T follicular helper cell (primary cell): ENCODE measurements around the gene RMRP.
"Not testable (repeated sequence)": the region's sequence is repeated elsewhere in the genome, so short reads cannot be mapped to it uniquely, and the experiment has no call there.

ENCODE experiments used
- DNase-seq: peaks from one replicate; pipeline ENCODE4 v3.0.0-alpha.2; 2020; ENCODE audit warnings: low read depth

The RMRP gene

DNA sequence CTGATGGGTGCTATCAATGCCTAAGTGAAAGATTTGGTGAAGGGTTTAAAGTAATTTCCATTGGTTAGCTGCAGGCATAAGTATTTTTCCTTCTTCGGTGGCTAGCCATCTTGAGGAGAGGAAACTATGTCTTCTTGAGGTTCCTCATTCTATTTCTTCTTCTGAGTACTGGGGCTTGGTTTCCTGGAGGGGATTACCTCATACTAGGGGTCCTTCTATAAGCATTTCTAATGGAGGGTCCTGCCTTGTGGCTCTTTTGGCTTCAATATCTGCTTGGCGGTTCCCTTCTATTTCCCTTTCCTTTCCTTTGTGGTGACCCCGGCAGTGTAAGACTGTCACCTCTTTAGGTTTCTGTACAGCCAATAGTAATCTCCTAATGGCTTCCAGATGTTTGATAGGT is 16.3 kb downstream of the RMRP start:
- DNase-seq: not testable (repeated sequence)

DNA sequence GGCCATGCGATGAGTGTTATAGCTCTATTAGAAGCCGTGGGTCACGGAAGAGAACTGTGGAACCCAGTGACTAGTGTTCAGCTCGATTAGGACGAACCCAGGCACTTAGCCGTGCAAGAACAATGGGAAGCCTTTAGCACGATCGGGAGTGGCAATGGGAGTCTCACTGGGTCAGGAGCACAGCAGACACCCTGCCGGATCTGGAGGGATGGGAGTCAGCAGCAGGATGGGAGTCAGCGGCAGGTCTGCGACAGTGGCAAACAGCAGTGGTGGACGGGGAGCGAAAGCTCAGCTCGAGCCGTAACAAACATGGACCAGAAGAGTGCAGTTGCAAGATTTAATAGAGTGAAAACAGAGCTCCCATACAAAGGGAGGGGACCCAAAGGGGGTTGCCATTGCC is 17.4 kb downstream of the RMRP start:
- not testable (repeated sequence) for DNase-seq

DNA sequence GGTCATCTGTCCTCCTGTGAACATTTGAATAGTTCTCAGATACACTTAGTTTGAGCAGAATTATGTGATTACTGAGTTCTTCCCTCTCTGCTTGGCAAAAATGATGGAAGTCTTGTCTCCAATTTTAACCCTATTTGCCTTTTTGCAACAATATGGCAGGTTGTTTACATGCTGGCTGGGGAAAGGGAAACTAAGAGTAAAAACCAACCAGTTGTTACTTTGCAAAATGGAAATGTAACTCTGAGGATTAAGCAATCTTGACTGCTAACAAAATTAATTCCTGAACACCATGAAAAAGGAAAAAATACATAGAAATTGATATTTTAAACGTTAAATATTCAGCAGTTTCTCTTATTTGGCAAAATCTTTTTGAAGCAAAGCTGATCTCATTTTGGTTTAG is 18.2 kb downstream of the RMRP start:
- no peak for DNase-seq

DNA sequence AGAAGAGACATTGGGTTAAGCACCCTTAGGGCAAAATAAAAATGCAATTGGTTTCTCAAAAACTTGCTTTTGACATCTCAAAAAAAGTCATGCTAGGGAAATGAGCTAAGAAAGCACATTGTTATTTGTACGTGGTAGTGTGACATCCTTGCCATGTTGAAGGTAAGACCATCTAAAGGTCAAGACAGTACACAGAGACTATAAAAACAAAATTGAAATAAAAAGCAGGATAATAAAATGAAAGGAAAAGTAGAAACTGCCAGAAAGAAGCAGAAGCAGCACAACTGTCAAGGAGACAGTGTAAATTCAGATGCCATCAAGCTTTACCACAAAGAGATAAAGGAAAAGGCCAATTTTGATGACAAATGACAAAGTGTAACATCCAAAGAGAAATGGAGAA is 18.6 kb downstream of the RMRP start:
- not testable (repeated sequence) for DNase-seq

DNA sequence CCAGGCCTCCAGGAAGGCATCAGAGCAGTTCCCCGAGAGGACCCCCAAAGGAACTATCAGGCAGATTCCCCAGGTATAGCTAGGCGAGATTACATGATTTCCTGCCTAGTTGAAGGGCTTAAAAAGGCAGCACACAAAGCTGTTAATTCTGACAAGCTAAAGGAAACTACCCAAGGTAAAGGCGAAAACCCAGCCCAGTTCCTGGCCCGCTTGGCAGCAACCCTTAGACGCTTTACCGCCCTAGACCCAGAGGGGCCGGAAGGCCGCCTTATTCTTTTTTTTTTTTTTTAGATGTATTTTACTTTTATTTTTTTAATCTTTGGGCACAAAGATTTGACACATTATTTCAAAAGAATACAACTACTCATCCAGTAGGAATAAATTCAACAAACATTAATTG is 19.1 kb downstream of the RMRP start:
- not testable (repeated sequence) for DNase-seq

DNA sequence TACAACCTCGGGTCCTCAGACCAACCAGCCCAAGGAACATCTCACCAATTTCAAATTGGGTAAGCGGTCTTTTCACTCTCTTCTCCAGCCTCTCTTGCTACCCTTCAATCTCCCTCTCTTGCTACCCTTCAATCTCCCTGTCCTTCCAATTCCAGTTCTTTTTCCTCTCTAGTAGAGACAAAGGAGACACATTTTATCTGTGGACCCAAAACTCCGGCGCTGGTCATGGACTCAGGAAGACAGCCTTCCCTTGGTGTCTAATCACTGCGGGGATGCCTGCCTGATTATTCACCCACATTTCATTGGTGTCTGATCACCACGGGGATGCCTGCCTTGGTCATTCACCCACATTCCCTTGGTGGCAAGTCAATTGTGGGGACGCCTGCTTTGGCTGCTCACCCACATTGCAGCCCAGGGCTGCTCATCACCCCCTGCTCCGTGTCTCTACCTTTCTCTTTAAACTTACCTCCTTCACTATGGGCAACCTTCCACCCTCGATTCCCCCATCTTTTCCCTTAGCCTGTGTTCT is 20.3 kb downstream of the RMRP start:
- DNase-seq: not testable (repeated sequence)

DNA sequence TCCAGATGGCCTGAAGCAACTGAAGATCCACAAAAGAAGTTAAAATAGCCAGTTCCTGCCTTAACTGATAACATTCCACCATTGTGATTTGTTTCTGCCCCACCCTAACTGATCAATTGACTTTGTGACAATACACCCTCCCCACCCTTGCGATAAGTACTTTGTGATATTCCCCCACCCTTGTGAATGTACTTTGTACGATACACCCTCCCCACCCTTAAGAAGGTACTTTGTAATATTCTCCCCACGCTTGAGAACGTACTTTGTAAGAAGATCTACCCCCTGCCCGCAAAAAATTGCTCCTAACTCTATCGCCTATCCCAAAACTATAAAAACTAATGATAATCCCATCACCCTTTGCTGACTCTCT is 21.0 kb downstream of the RMRP start:
- not testable (repeated sequence) for DNase-seq

DNA sequence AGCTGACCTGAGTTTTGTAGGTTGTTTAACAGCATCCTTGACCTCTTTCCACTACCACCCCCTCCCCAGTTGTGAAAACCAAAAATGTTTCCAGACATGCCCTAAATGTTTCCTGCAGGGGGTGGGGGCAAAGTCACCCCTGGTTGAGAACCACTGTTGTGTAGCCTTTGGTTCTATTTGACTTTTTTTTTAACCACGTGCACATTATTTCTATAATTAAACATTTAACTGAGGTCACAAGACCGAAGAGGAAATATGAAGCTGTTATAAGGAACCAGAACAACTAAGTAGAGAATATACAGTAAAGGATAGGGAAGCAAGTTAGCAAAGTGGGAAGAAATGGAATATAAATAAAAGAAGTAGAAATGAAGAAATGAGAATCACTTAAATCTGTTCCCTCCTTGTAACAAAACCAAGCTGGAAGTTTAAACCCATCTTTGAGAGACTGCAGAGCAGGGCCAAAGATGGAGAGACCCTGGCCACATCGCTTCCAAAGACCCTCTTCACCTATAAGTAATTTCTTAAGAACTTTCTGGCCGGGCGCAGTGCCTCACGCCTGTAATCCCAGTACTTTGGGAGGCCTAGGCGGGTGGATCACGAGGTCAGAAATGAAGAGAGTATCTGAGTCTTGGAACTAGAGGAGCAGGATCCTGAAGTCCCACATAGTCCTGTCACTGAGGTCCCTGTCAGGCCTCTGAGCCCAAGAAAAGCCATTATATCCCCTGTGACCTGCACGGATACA is 21.5 kb downstream of the RMRP start:
- no peak for DNase-seq

DNA sequence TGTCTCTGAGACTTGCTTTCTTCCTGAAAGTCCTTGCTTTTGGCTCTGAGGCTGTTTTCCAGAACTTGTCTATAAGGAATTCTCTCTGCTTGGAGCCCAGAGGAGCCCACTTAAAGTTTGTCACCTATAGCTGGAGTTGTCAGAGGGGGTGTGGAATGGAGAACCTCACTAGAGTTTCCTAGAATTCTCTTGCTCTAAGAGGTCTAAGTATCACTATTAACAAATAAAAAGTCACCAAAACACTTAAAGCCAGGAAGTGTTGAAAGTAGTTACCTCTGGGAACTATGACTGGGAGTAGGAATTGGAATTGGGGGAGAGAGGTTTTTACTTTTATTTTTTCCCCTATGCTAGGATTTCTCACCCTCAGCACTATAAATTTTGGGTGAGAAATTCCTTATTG is 22.1 kb downstream of the RMRP start:
- no peak for DNase-seq

DNA sequence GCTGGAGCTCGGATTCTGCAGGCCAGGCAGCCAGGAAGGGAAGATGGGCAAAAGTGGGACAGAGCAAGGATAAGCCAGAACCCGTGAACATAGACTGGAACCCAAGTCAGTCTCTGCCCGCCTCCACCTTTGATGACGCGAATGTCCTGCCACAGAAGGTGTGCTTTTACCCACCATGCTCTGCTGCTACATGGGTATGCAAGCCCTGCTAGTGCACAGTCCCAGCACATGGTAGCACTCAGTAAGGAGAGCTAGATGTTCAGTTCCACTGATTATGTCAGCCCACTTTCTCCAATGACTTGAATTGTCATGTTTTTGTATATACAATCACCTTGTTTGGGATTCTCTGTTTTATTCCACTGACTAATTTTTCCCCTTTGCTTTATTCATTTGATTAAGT is 28.2 kb downstream of the RMRP start:
- DNase-seq: no peak

DNA sequence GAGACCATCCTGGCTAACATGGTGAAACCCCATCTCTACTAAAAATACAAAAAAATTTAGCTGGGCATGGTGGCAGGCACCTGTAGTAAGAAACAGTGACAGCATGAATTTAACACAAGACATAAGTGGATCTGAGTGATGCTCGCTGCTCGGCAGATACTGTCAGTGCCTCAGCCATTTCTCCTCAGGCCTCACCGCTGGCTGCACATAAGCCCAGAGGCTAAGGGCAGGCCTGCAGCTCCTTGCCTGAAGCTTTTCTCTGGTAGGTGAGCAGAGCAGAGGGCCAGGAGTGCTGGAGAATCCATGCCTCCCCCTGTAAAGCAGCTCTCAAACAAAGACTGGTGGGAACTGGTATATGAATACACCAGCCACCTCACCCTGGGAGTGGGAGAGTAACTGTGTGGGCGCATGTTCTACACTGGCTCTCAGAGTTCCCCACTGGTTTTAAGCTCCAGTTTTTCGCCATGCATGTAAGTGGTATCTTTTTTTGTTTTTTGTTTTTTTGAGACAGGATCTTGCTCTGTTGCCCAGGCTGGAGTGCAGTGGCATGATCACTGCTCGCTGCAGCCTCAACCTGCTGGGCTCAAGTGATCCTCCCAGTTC is 29.3 kb downstream of the RMRP start:
- DNase-seq: no peak

DNA sequence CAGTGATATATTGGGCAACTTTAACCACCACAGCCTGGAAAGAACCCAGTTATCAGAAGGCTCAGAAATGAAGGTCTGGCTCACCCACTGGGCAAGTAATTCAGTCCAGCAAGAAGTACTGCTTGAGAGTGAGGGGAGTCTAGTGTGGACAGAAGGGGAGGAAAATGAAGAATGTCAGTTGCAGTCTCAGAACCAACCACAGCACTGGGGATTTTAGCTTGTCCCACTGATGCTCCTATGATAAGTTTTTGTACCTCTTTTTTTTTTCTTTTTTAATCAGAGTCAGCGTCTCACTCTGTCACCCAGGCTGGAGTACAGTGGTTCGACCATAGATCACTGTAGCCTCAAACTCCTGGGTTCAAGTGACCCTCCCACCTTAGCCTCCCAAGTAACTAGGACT is 30.2 kb downstream of the RMRP start:
- no peak for DNase-seq

DNA sequence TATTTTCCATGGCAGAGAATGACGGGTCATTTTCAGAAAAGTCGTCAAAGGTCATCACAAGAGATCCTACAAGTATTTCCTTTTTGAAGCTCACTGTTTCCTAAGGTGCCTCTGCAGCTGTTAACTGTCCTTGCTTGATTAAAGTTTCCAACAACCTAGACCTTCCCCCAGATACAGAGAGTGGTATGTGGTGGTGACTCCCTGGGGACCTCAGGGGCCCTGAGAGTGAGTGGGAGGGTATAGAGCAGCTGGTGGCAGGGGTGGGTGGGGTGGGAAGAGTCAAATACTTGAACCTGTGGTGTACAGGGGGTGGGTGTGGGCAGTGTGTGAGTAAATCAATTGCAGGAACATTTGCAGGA is 38.0 kb downstream of the RMRP start:
- no peak for DNase-seq

DNA sequence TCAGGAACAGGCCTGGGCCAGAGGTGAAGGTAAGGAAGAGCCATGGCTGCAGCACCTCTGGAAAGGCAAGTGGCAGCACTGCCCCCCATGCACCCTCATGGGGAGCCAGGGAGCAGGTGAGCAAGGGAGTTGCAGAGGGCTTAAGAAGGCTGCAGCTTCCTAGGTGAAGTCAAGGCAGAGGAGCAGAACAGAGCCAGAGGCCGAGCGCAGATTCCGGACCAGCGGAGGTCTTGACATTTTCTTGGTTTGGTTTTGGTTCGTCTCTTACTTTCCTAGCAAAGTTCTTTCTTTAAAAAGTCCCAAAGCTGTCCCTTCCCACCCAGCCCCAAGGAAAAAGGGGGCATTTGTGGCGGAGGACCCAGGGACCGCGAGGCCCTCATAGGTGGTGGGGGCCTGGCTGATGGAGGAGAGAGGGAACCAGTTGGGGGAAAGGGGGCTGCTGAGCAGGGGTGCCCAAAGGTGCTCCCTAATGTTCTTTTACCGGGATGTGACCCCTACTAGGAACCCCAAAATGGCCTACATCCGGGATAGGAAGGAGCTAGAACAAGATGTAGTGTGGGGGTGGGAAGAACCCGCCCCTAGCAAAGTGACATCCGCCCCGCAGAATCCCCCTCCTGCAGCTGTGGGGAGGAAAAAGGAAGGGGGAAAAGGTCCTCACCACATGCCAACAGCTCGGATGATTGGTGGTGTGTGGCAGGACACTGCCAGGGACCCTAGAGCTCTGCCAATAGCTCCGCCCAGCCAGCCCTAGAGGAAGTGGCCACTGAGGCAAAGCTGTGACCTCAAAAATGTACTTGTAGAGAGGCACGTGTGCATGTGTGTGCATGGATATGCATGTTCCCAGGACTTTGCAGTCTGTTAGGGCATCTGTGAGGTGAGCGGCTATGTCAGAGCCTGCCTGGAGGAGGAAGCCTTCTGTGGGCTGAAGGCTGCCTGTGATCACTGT is 38.7 kb downstream of the RMRP start:
- DNase-seq: no peak

DNA sequence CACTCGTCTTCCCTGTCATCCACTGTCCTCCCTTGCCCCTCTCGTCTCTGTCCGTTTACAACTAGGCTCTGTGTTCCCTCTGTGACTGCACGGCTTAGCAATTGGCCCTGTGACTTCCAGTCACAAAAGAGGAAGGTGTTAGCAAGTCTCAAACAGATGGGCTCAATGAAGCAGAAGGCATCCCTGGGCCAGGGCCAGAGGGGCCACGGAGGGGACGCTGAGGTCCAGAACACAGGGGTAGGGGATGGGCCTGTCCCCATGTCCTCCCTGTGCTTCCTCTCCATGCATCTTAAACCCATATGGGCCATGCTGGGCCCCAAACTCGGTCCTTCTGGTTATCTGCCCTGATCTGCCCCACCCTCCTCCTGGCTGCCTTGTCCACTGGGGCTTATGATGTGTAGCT is 39.5 kb downstream of the RMRP start, which contains the start of gene CD72:
CD72 (minus strand) TSS at position 89 of the 403 bp plus-strand sequence. CDS start 110 bp downstream, outside the sequence.
- DNase-seq: no peak

DNA sequence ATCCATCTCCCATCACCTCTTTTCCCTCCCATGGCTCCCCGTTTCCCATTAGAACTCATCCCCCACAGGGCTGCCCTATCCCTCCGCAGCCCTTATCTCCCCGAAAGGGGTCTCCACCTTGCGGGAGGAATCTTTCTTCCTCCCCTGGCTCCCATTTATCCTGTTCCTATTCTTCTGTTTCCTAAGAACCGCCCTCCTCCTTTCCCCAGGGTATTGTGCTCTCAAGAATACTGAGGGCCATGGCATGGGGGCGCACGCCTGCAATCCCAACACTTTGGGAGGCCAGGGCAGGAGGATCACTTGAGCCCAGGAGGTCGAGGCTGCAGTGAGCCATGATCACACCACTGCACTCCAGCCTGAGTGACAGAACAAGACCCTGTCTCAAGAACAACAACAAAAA is 40.3 kb downstream of the RMRP start:
- no peak for DNase-seq

DNA sequence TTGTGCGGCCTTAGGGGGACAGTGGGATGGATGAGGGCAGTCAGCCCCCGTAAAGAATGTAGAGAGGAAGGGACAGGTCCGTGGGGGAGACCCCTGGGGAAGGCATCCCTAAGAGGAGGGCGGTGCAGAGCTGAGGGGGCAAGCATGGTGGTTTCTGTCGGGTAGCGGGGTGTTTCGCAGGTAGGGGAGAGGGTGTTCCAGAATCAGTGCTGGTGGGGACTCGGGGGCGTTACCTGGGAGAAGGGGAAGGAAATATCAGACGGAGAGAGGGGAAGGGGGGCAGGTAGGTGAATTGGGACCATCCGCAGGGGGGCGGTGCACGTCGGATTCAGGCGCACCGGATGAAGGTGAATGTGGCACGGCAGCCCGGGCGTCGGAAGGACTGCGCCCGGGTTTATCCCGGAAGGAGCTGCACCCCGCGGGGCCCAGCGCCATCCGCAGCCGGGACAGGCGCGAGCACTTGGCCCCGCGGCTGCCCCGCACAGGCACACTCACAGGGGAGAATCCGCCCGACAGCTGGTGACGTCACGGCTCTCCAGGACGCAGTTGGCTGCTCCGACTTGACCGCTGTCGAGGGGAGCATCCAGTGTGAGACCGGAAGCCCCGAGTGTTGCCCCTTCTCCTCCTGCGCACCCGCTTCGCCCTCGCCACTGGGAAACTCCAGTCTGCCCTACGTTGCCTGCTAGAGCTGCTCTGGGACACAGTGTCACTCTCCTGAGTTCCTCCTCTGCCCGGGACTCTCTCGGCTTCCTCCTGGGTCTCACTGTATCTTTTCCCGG is 40.9 kb downstream of the RMRP start:
- peak; percentile 32 for DNase-seq

DNA sequence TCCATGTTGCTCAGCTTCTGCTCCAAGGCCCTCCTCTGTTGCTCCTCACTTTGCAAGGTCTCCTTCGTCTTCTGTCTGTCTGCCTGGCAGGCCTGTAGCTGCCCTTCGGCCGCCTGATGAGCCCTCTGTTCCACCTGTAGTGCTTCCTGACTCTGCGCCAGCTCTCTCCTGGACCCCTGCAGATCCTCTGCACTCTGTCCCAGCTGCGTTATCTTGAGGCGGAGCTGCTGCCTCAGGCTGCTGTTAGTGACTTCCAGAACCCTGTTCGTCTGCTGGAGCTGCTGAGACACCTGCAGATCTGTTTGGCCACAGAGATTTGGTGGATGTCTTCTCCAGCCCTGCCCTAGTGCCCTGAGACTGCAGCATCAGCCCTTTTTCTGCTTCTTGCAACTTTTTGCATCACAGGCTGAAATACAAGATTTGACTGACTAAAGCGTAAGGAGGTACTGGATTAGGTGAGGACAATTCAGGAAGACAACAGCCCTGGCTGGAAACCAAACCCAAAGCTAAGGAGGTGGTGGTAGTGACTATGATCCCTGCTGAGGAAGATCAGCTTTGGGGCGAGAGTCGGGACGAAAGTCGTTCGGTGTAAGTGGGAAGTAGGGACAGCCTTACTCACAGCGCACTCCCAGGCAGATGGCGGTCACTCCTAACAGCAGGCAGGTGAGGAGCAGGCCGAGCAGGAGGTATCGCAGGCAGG is 41.7 kb downstream of the RMRP start:
- DNase-seq: no peak

DNA sequence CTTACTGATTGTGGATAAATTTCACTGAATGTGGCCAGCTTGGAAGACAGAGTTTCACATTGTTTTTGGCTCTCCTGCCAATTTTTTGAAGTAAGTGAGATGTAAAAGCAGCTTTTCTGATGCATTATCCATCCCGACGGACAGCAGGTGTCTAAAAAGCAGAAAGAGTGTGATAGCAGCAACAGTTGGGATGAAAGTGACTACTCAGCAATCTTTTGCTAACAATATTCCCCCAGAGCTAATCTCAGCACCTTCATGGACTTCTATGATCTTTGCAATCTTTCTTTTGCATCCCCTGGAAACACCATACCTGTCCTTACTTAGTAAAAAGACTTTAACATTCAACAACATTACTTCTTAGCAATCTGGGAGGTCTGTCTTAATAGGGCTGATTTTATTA is 45.0 kb downstream of the RMRP start:
- no peak for DNase-seq

DNA sequence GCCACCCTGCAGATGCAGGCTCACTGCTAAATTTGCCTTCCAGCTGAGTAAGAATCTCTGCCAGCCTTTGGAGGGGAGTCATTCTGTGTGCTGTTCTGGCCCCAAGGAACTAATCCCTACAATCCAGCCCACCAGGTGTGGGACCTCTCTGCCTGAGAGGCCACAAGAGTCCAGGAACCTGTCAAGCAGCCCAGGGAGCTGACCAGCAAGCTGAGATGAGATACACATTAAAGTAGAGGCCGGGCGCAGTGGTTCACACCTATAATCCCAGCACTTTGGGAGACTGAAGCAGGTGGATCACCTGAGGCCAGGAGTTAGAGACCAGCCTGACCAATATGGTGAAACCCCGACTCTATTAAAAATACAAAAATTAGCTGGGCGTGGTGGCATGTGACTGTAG is 45.8 kb downstream of the RMRP start:
- DNase-seq: not testable (repeated sequence)

DNA sequence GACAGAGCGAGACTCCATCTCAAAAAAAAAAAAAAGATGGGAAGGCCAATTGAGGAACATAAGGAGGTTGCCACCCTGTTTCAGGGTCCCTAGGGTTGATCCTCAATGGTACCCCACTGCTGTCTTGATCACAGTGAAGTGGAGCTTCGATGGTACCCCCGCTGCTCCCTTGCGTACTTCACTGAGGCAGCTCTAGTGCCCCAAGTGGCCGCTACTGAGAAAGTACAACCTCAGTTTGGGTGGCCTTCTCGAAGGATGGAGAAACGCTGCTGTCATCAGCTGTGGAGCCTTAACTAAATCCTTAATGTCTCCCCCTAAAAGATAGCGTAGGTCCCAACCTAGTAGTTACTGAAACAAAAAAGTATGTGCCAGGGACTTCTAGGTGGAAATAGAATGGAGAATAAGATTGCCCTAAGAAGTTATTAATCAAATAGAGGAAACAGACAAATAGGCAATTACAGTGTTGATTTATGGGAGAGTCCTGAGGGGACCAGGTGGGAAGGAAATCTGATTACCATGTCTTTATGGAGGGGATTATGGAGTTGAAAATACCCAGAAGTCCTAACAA is 46.5 kb downstream of the RMRP start:
- DNase-seq: peak; percentile 36
